Right atrium auricular region (tissue), 2 donors: ENCODE data around the gene SEMA4D. TPM values are rescaled to one million over a fixed set of nuclear protein-coding genes. Genes with fewer than 3 reads are reported as not detected.

Source experiments
- DNase-seq: peaks from one replicate; pipeline ENCODE4 v3.0.0-alpha.2; 2019; ENCODE audit warnings: low spot score
- H3K27ac ChIP-seq, 2 donors: fragments of 200-600 bp; sonication (generic); 1 replicate in 1 of 2; 2 replicates in 1 of 2; pipeline ENCODE4 v1.5.1; 2016 to 2019
- H3K27me3 ChIP-seq, 2 donors: fragments of 200-600 bp; sonication (generic); one replicate each; pipeline versions ENCODE4 v1.5.1 to v1.6.0; 2017 to 2019
- H3K36me3 ChIP-seq: fragments of 200-600 bp; sonication (generic); one replicate; pipeline ENCODE4 v1.5.1; 2016
- H3K4me1 ChIP-seq, 2 donors: fragments of 200-600 bp; sonication (generic); one replicate each; pipeline versions ENCODE4 v1.5.1 to v1.6.0; 2017 to 2019
- H3K4me3 ChIP-seq, 2 donors: fragments of 200-600 bp; sonication (generic); 1 replicate in 1 of 2; 2 replicates in 1 of 2; pipeline ENCODE4 v1.5.1; 2017 to 2019; ENCODE audit warnings: mild to moderate bottlenecking in 1 of 2, moderate library complexity in 1 of 2
- H3K9me3 ChIP-seq, 2 donors: fragments of 200-600 bp; sonication (generic); one replicate each; pipeline ENCODE4 v1.5.1; 2019
- CTCF ChIP-seq, 2 donors: fragments of 200-600 bp; sonication (generic); IDR thresholded peaks; one replicate each; pipeline ENCODE4 v1.5.1; 2019; ENCODE audit warnings: antibody characterized with exemption in 2 of 2
- total RNA-seq, 2 donors: library from RNA; depleted of rRNA; stranded (reverse); fragments of >200 nt; gene quantifications; one replicate each; pipeline ENCODE4 v1.1.0, GENCODE V29; 2016

Gene SEMA4D
- total RNA-seq, 2 donors from 2014 or later, result 14.6 to 22.1 TPM

- DNase-seq, result no peak
- H3K4me1 ChIP-seq, result peaks cover 0 to 7% of the 10 kb centered on the region in 2 donors
- no peak for TF ChIP-seq CTCF (IDR thresholded peaks at IDR 0.05)
- H3K36me3 ChIP-seq, result peaks cover 70% of the 10 kb centered on the region
- no peak overlapping the region for H3K27ac ChIP-seq
- no peak overlapping the region for H3K4me3 ChIP-seq
- no peaks in the 10 kb centered on the region for H3K27me3 ChIP-seq
- no peaks in the 10 kb centered on the region for H3K9me3 ChIP-seq
Observed at GRCh38 chr9:89328064-89328463, 169.8 kb downstream of the SEMA4D start.

GRCh38 chr9:89325733-89326132, 172.2 kb downstream of the SEMA4D start:
- Histone ChIP-seq H3K4me1 (peaks cover 0 to 23% of the 10 kb centered on the region in 2 donors), H3K9me3 (no peaks in the 10 kb centered on the region), H3K4me3 (no peak overlapping the region), H3K27ac (no peak overlapping the region), H3K27me3 (no peaks in the 10 kb centered on the region), H3K36me3 (peaks cover 48% of the 10 kb centered on the region)
- DNase-seq, result no peak
- TF ChIP-seq CTCF (IDR thresholded peaks at IDR 0.05), result no peak

GRCh38 chr9:89323390-89323789, 174.5 kb downstream of the SEMA4D start:
- H3K9me3 ChIP-seq, result no peaks in the 10 kb centered on the region
- DNase-seq, result no peak
- H3K36me3 ChIP-seq, result peaks cover 24% of the 10 kb centered on the region
- H3K27me3 ChIP-seq, result no peaks in the 10 kb centered on the region
- H3K27ac ChIP-seq, result no peak overlapping the region
- peaks cover 0 to 37% of the 10 kb centered on the region in 2 donors for H3K4me1 ChIP-seq
- no peak overlapping the region for H3K4me3 ChIP-seq
- TF ChIP-seq CTCF (IDR thresholded peaks at IDR 0.05), result no peak

GRCh38 chr9:89319015-89319905, 178.7 kb downstream of the SEMA4D start:
- peak; percentile 9 to 65 for TF ChIP-seq CTCF (IDR thresholded peaks at IDR 0.05)
- DNase-seq, result no peak
- Histone ChIP-seq H3K36me3 (no peaks in the 10 kb centered on the region), H3K27me3 (no peaks in the 10 kb centered on the region), H3K4me3 (peak overlapping the region; percentile 78 to 83), H3K4me1 (peaks cover 0 to 37% of the 10 kb centered on the region in 2 donors), H3K27ac (peak overlapping the region; percentile 99 to 100), H3K9me3 (no peaks in the 10 kb centered on the region)

GRCh38 chr9:89318123-89319014, 179.5 kb downstream of the SEMA4D start, which contains the start of gene SECISBP2:
Gene SECISBP2 (plus strand): TSS chr9:89318500. CDS start chr9:89318577, 77 bp downstream.
- peak; percentile 97 for DNase-seq
- TF ChIP-seq CTCF (IDR thresholded peaks at IDR 0.05), result peak in 1 of 2 donors; percentile 79
- H3K27me3 ChIP-seq, result no peaks in the 10 kb centered on the region
- H3K4me1 ChIP-seq, result peaks cover 0 to 32% of the 10 kb centered on the region in 2 donors
- H3K36me3 ChIP-seq, result no peaks in the 10 kb centered on the region
- H3K9me3 ChIP-seq, result no peaks in the 10 kb centered on the region
- peak within 1 kb of the TSS; percentile 78 to 83 for H3K4me3 ChIP-seq
- peak within 1 kb of the TSS; percentile 99 to 100 for H3K27ac ChIP-seq
